ENCODE measurements around the gene LAMA3.

Gene LAMA3

DNA sequence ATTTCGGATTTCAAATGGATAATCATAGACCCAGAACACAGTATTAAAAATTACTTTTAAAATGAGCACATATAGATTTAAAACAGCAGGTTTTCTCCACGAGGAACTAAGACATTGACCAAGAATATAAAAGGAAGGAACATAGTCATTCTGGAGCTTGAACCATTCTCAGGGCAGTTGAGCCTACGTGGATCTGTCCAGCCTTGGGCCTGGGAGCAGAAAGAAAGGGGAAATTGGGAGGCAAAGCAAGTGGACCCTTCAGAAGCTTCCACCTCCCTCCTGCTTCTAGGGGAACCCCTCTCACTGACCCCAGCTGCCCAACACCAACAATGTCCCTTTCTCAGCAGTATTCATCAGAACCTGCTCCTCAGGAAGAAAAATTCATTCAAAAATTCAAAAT, 293.9 kb downstream of the LAMA3 start:
- Histone ChIP-seq H3K27me3 (no peaks in the 10 kb centered on the region), H3K36me3 (no peaks in the 10 kb centered on the region), H3K27ac (no peak overlapping the region), H3K9me3 (no peaks in the 10 kb centered on the region), H3K4me3 (no peak overlapping the region), H3K4me1 (peaks cover 0 to 17% (median 5%) of the 10 kb centered on the region in 4 donors)
- TF ChIP-seq, protein P1, sequence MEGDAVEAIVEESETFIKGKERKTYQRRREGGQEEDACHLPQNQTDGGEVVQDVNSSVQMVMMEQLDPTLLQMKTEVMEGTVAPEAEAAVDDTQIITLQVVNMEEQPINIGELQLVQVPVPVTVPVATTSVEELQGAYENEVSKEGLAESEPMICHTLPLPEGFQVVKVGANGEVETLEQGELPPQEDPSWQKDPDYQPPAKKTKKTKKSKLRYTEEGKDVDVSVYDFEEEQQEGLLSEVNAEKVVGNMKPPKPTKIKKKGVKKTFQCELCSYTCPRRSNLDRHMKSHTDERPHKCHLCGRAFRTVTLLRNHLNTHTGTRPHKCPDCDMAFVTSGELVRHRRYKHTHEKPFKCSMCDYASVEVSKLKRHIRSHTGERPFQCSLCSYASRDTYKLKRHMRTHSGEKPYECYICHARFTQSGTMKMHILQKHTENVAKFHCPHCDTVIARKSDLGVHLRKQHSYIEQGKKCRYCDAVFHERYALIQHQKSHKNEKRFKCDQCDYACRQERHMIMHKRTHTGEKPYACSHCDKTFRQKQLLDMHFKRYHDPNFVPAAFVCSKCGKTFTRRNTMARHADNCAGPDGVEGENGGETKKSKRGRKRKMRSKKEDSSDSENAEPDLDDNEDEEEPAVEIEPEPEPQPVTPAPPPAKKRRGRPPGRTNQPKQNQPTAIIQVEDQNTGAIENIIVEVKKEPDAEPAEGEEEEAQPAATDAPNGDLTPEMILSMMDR (IDR thresholded peaks at IDR 0.05): no peak
- intact Hi-C loops (cut with DNase I; ENCODE audit: low total_unique reads): no loop called here
- DNase-seq: no peak

DNA sequence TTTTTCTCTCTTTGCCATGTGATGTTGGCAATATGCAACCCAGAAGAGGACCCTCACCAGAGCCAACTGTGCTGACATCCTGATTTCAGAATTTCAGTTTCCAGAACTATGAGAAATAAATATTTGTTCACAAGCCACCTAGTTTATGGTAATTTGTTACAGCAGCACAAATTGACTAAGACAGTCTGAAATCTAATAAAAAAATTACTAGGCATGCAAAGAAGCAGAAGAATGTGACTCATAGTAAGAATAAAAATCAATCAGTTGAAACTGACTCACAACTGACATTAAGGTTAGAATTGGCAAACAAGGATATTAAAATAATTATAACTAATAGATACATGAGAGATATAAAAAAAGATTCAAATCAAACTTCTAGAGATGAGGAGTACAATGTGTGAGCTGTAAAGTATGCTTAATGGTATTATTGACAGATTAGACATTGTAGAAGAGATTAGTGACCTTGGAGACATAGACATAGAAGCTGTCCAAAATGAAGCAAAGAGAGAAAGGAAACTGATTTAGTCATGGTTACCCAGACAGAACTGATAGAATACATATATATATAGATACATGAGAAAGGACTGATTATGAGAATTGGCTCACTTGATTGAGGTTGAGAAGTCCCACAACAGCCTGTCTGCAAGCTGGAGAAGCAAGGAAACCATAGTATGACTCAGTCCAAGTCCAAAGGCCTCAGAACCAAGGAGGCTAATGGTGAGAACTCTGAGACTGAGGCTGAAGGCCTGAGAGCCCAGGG, 297.5 kb downstream of the LAMA3 start:
- intact Hi-C loops (cut with DNase I; ENCODE audit: low total_unique reads): no loop called here
- Histone ChIP-seq H3K4me3 (no peak overlapping the region), H3K4me1 (peaks cover 0 to 14% (median 2%) of the 10 kb centered on the region in 4 donors), H3K27me3 (no peaks in the 10 kb centered on the region), H3K27ac (no peak overlapping the region), H3K9me3 (no peaks in the 10 kb centered on the region), H3K36me3 (no peaks in the 10 kb centered on the region)
- TF ChIP-seq, protein P1 (IDR thresholded peaks at IDR 0.05): no peak
- no peak for DNase-seq

DNA sequence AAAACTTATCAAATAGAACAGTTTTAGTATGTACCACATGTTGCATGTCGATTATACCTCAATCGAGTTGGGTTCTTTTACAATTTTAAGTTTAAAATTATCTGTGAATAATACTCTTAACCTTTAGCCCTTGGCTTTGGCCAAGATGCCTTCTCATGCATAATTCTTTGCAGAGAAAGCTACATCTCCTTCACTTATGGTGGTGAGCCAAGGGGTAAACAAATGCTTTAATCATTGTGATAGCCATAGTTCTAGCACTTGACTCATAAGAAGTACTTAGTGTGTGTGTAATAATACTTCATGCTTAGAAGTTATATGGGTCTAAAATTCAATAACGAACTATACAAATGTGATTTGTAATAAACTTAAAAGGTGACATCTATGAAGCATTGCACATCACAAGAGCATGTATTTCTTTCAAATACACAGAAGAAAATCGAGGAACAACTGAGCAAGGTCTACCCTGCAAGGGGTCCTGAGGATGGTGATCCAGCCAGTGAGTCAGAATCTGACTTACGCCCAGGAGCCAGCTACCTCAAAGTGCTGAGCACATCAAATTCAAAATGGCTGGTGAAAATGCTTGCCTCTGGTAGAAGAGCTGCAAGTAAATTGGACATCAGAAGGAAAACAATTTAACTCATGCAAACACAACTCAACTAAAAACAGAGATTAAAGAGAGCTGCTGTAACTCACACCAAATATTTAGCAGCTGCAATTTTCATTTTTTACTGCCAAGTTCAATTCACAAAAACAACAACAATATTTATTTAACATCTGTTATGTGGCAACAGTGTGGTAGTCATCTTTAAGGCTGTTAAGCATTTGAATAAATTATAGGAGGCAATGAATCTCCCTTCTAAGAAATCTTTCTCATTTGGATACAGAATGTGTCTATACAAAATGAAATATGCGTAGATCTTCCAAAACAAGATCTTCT, 301.5 kb downstream of the LAMA3 start:
- no peak overlapping the region for H3K27ac ChIP-seq
- no peaks in the 10 kb centered on the region for H3K9me3 ChIP-seq
- intact Hi-C loops (cut with DNase I; ENCODE audit: low total_unique reads): no loop called here
- H3K4me3 ChIP-seq: no peak overlapping the region
- no peaks in the 10 kb centered on the region for H3K27me3 ChIP-seq
- TF ChIP-seq, protein P1 (IDR thresholded peaks at IDR 0.05): no peak
- no peaks in the 10 kb centered on the region for H3K36me3 ChIP-seq
- H3K4me1 ChIP-seq: peaks cover 0 to 6% (median 0%) of the 10 kb centered on the region in 4 donors
- no peak for DNase-seq

DNA sequence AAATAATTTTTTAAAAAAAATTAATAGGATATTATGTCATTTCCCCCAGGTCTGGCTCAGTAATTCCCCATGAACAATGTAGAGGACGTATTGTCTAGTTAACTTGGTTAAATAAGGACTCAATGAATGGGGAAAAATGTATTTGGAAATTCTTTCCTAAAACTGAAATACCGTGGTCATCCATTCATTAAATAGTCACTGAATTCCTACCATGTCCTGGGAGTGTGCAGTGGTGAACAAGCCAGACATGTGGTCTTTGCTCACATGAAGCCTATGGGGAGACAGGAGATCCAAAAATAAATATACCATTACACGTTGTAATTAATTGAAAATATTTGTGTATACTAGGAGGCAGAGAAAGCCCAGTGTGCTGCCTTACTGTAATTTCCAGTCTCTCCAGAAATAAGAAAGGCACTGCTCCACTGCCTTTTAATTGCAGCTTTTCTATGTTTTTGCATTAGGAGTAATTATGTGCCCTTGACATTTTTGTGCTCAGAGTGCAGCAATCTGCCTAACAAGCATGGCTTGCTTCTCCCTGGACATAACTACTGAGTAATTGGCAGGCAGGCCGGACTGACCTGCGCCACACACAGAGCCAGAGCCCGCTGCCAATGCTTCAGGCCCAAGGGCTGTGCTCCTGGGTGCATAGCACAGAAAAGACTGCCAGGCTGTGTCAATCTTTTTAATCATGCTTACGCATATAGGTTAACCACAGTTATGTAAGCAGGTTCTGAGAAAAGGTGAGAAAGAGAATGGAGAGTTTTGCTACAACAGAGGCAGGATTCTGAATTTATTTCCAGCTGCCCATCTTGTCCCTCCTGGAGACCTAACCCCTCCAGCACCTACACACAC, 303.1 kb downstream of the LAMA3 start:
- no peak for DNase-seq
- Histone ChIP-seq H3K36me3 (no peaks in the 10 kb centered on the region), H3K27ac (no peak overlapping the region), H3K4me1 (peaks cover 0 to 6% (median 0%) of the 10 kb centered on the region in 4 donors), H3K9me3 (no peaks in the 10 kb centered on the region), H3K4me3 (no peak overlapping the region), H3K27me3 (no peaks in the 10 kb centered on the region)
- intact Hi-C loops (cut with DNase I; ENCODE audit: low total_unique reads): no loop called here
- TF ChIP-seq, protein P1 (IDR thresholded peaks at IDR 0.05): no peak

DNA sequence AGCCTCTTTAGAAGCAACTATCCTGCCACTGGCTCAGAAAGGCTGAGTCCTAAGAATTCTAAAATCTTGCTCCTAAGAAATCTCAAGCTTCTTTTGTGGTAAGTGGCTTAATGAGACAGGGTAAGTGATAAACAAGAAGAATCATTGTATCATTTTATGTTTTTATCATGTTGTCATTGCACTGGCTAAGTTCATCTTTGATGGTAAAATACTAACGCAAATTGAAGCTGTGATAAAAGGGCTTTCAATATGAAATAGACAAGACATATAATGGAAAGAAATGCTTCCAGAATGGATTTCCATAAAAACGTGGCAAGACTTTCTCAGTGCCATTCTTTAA, 303.7 kb downstream of the LAMA3 start:
- Histone ChIP-seq H3K27me3 (no peaks in the 10 kb centered on the region), H3K9me3 (no peaks in the 10 kb centered on the region), H3K4me1 (peaks cover 0 to 6% (median 0%) of the 10 kb centered on the region in 4 donors), H3K36me3 (no peaks in the 10 kb centered on the region), H3K4me3 (no peak overlapping the region), H3K27ac (no peak overlapping the region)
- DNase-seq: no peak
- TF ChIP-seq, protein P1 (IDR thresholded peaks at IDR 0.05): no peak
- intact Hi-C loops (cut with DNase I; ENCODE audit: low total_unique reads): no loop called here
